Hematopoietic multipotent progenitor cell treated with erythropoietin and hydrocortisone succinate and interleukin-3 and kit ligand, for 17 days (in vitro differentiated cells): ENCODE data around the gene POLR2F.

Source experiments
- DNase-seq: peaks from one replicate; pipeline ENCODE4 v3.0.0-alpha.2; 2015; ENCODE audit warnings: low spot score

Gene POLR2F

GRCh38 chr22:37953437-37954179 lies at the start of gene POLR2F, which contains the start of gene C22orf23:
Gene POLR2F (plus strand): TSS chr22:37953699. CDS start chr22:37953788, 89 bp downstream.
Gene C22orf23 (minus strand): TSS chr22:37953601. CDS start chr22:37953149, 452 bp downstream.
- peak; percentile 99 for DNase-seq

- no peak for DNase-seq
These were observed 48.6 kb upstream of the POLR2F start for GRCh38 chr22:37904572-37905533.

GRCh38 chr22:37905534-37906363 lies 47.8 kb upstream of the POLR2F start, which contains the start of gene MICALL1:
Gene MICALL1 (plus strand): TSS chr22:37906297. CDS start chr22:37906423, 126 bp downstream.
- DNase-seq, result peak; percentile 54

- no peak for DNase-seq
These were observed 47.0 kb upstream of the POLR2F start for GRCh38 chr22:37906364-37907008.

GRCh38 chr22:37907036-37907954 lies 46.2 kb upstream of the POLR2F start:
- DNase-seq, result no peak

GRCh38 chr22:37909766-37910165 lies 43.7 kb upstream of the POLR2F start:
- no peak for DNase-seq

GRCh38 chr22:37910890-37911672 lies 42.4 kb upstream of the POLR2F start:
- no peak for DNase-seq

GRCh38 chr22:37911697-37912096 lies 41.8 kb upstream of the POLR2F start:
- DNase-seq, result no peak

- no peak for DNase-seq
These were observed 41.3 kb upstream of the POLR2F start for GRCh38 chr22:37912171-37912570.

- DNase-seq, result no peak
These were observed 40.2 kb upstream of the POLR2F start for GRCh38 chr22:37913233-37913721.

GRCh38 chr22:37916311-37916710 lies 37.2 kb upstream of the POLR2F start:
- no peak for DNase-seq

GRCh38 chr22:37917874-37918548 lies 35.5 kb upstream of the POLR2F start:
- no peak for DNase-seq

GRCh38 chr22:37918580-37919270 lies 34.8 kb upstream of the POLR2F start:
- no peak for DNase-seq

- no peak for DNase-seq
These were observed 33.4 kb upstream of the POLR2F start for GRCh38 chr22:37920126-37920525.

- no peak for DNase-seq
These were observed 31.3 kb upstream of the POLR2F start for GRCh38 chr22:37922191-37922590.

- no peak for DNase-seq
These were observed 29.6 kb upstream of the POLR2F start for GRCh38 chr22:37923927-37924326.

GRCh38 chr22:37924386-37925065 lies 29.0 kb upstream of the POLR2F start:
- no peak for DNase-seq
